CD4-positive, CD25-positive, alpha-beta regulatory T cell (primary cell): ENCODE results near the gene CSF1R. TPM values are rescaled to one million over a fixed set of nuclear protein-coding genes. Genes with fewer than 3 reads are reported as not detected.
"Not testable (repeated sequence)": the region's sequence is repeated elsewhere in the genome, so short reads cannot be mapped to it uniquely, and the experiment has no call there.

Experiments
- ATAC-seq, 2 donors: fragments of 150-1000 bp; cut with Tn5 transposase; one replicate each; pipeline ENCODE4 v1.10.0; 2021; ENCODE audit warnings: low read depth in 2 of 2, moderate number of reproducible peaks in 2 of 2, moderate library complexity in 1 of 2
- DNase-seq, 3 donors: peaks; one replicate each; pipeline versions ENCODE4 v3.0.0 to v3.0.0-alpha.2; 2012 to 2022; ENCODE audit warnings: mixed read lengths in 1 of 3
- H3K27ac ChIP-seq: one replicate; pipeline ENCODE4 v1.7.0; 2013; ENCODE audit warnings: mild to moderate bottlenecking, low read length; ENCODE audit not compliant: insufficient read depth, poor library complexity, severe bottlenecking
- H3K27me3 ChIP-seq: one replicate; pipeline ENCODE4 v1.7.0; 2013; ENCODE audit warnings: low read length; ENCODE audit not compliant: control insufficient read depth, insufficient read depth
- H3K36me3 ChIP-seq: one replicate; pipeline ENCODE4 v1.7.0; 2013; ENCODE audit warnings: mild to moderate bottlenecking, low read length, moderate library complexity; ENCODE audit not compliant: control insufficient read depth, insufficient read depth
- H3K4me1 ChIP-seq: 2 replicates; pipeline ENCODE4 v1.7.0; 2013; ENCODE audit warnings: mild to moderate bottlenecking, low read length; ENCODE audit not compliant: insufficient read depth, control insufficient read depth, poor library complexity, severe bottlenecking
- H3K4me3 ChIP-seq: one replicate; pipeline ENCODE4 v1.7.0; 2013; ENCODE audit warnings: low read depth, mild to moderate bottlenecking, low read length, moderate library complexity
- H3K9me3 ChIP-seq, 2 experiments: 1 replicate in 1 of 2; 2 replicates in 1 of 2; pipeline ENCODE4 v1.7.0; 2013; ENCODE audit warnings: low read length in 2 of 2, mild to moderate bottlenecking in 1 of 2, moderate library complexity in 1 of 2; ENCODE audit not compliant: control insufficient read depth in 2 of 2
- H3K27ac Mint-ChIP-seq, 3 donors: one replicate each; pipeline ENCODE4 v1.8.0; 2020 to 2022; ENCODE audit warnings: mild to moderate bottlenecking in 3 of 3, mixed read lengths in 3 of 3, moderate library complexity in 2 of 3
- H3K27me3 Mint-ChIP-seq: one replicate; pipeline ENCODE4 v1.8.0; 2022; ENCODE audit warnings: mild to moderate bottlenecking, mixed read lengths
- H3K36me3 Mint-ChIP-seq: one replicate; pipeline ENCODE4 v1.8.0; 2020; ENCODE audit warnings: mixed read lengths
- H3K4me1 Mint-ChIP-seq, 4 donors: one replicate each; pipeline ENCODE4 v1.8.0; 2020 to 2022; ENCODE audit warnings: mixed read lengths in 4 of 4, mild to moderate bottlenecking in 1 of 4
- H3K4me3 Mint-ChIP-seq, 4 donors: one replicate each; pipeline ENCODE4 v1.8.0; 2020 to 2022; ENCODE audit warnings: mild to moderate bottlenecking in 4 of 4, mixed read lengths in 4 of 4, moderate library complexity in 3 of 4
- H3K9me3 Mint-ChIP-seq, 7 donors: one replicate each; pipeline ENCODE4 v1.8.0; 2020 to 2022; ENCODE audit warnings: mixed read lengths in 7 of 7, mild to moderate bottlenecking in 3 of 7, moderate library complexity in 2 of 7
- polyA plus RNA-seq, 4 donors: library from polyadenylated mRNA; unstranded; fragments of 300-500 nt; fragmentation: Illumina TruSeq; gene quantifications; one replicate each; pipeline ENCODE4 v1.2.3, GENCODE V29; 2021
- total RNA-seq: library from RNA; stranded (reverse); gene quantifications from one replicate; pipeline ENCODE4 v1.2.3, GENCODE V29; 2022

CSF1R gene
- total and polyA plus RNA-seq, 5 donors from 2014 or later: 0.60 to 1.2 (median 0.97) TPM; not detected in 1

DNA sequence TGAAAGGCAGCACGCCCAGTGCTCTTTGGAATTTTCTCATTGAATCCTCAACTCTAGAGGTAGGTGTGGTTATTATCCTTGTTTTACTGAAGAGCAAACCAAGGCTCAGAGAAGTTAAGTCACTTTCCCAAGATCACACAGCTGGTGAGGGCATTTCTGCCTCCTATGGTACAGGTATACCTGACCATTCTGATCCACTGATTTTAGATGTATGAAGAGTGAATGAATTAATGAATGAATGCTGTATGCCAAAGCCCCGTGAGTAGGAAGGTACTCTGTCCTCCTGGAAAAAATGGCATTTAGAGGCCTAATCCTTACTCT, 18.2 kb upstream of the CSF1R start:
- Mint-ChIP-seq H3K27me3 (peaks cover 12% of the 10 kb centered on the region), H3K27ac (no peak overlapping the region), H3K9me3 (peaks cover 0 to 2% (median 0%) of the 10 kb centered on the region in 7 donors), H3K36me3 (no peaks in the 10 kb centered on the region), H3K4me1 (peaks cover 0 to 2% (median 0%) of the 10 kb centered on the region in 4 donors), H3K4me3 (no peak overlapping the region)
- Histone ChIP-seq H3K4me3 (no peak overlapping the region), H3K36me3 (no peaks in the 10 kb centered on the region), H3K9me3 (no peaks in the 10 kb centered on the region), H3K4me1 (no peaks in the 10 kb centered on the region), H3K27ac (no peak overlapping the region), H3K27me3 (peaks cover 1% of the 10 kb centered on the region)
- no peak for ATAC-seq
- no peak for DNase-seq

DNA sequence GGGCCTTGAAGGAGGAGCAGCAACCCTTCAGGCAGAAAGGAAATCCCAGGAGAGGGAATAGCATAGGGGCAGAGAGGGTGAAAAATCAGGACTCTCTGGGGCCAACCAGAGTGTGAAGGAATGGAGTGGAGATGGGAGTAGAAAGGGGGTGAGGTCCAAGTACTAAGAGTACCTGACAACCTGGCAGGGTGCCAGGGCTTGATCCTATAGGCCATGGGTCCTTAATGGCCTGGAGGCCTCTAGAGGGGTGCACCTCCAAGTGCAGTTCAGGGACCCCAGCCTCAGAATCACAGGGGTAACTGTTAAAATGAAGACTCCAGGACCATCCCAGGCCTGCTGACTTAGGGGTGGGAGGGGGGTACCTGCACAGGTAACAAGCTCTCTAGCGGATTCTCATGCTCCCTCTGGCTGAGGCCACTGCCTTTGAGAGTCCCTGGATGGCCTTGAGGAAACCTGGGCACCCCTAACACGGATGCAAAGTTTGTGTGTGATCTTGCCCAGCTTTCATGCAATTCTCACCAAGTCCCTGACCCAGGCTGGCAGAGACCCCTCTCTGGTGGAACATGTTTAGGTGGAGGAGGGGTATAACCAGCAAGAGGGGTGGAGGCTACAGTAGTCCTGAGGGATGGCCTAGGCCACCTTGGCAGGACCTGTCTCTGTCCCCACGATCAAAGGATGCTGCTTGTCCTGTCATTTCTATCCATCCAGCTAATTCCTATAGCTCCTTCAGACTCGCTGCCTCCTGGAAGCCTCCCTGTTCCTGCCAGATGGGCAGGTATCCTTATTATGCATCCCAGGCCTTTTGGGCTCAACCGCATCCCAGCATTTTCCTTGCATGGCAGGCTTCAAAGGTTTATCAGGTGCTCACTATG, 17.6 kb upstream of the CSF1R start:
- peaks cover 1% of the 10 kb centered on the region for H3K27me3 ChIP-seq
- Mint-ChIP-seq H3K4me1 (peaks cover 0 to 2% (median 0%) of the 10 kb centered on the region in 4 donors), H3K27me3 (peaks cover 16% of the 10 kb centered on the region), H3K36me3 (no peaks in the 10 kb centered on the region), H3K4me3 (no peak overlapping the region), H3K9me3 (peaks cover 0 to 2% (median 0%) of the 10 kb centered on the region in 7 donors), H3K27ac (no peak overlapping the region)
- ATAC-seq: no peak
- H3K27ac ChIP-seq: no peak overlapping the region
- no peaks in the 10 kb centered on the region for H3K4me1 ChIP-seq
- H3K36me3 ChIP-seq: no peaks in the 10 kb centered on the region
- H3K4me3 ChIP-seq: no peak overlapping the region
- no peak for DNase-seq
- no peaks in the 10 kb centered on the region for H3K9me3 ChIP-seq

DNA sequence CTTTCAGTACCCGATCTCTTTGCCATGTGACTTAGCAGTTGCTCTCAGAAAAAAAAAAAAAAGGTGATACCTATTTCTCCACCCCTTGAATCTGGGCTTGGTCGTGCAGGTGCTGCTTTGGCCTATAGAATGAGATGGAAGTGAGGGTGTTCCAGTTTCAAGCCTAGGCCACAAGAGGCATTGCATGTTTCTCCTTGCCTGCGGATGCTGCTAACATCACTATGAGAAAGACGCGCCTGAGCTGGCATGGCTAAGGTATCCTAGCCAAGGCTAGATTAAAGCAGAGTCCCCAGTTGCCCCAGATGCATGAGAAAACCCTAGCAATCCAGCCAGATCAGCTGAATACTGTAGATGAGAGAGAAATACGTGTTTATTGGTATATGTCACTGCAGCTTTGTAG, 14.7 kb upstream of the CSF1R start:
- no peak overlapping the region for H3K27ac ChIP-seq
- Mint-ChIP-seq H3K36me3 (no peaks in the 10 kb centered on the region), H3K4me1 (no peaks in the 10 kb centered on the region), H3K4me3 (no peak overlapping the region), H3K27me3 (peaks cover 27% of the 10 kb centered on the region), H3K27ac (no peak overlapping the region), H3K9me3 (peaks cover 0 to 2% (median 0%) of the 10 kb centered on the region in 7 donors)
- ATAC-seq (no peak), DNase-seq (no peak)
- H3K27me3 ChIP-seq: peaks cover 1% of the 10 kb centered on the region
- H3K4me3 ChIP-seq: no peak overlapping the region
- H3K4me1 ChIP-seq: no peaks in the 10 kb centered on the region
- no peaks in the 10 kb centered on the region for H3K36me3 ChIP-seq
- no peaks in the 10 kb centered on the region for H3K9me3 ChIP-seq

DNA sequence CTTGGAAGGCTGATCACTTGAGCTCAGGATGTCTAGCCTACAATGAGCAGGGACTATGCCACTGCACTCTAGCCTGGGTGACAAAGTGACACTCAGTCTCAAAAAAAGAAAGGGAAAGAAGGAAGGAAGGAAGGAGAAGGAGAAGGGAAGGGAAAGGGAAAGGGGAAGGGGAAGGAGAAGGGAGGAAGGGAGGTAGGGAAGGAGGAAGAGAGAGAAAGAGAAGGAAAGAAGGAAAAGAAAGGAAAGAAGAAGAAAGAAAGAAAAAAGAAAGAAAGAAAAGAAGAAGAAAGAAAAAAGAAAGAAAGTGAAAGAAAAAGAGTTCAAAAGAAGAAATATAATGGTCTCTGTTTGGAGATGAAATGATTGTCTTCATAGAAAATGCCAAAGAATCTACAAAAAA, 10.8 kb upstream of the CSF1R start:
- Mint-ChIP-seq H3K27ac (no peak overlapping the region), H3K4me3 (no peak overlapping the region), H3K27me3 (peaks cover 33% of the 10 kb centered on the region), H3K4me1 (no peaks in the 10 kb centered on the region), H3K36me3 (no peaks in the 10 kb centered on the region), H3K9me3 (peaks cover 0 to 6% (median 0%) of the 10 kb centered on the region in 7 donors)
- Histone ChIP-seq H3K9me3 (no peaks in the 10 kb centered on the region), H3K27ac (no peak overlapping the region), H3K4me1 (no peaks in the 10 kb centered on the region), H3K4me3 (no peak overlapping the region), H3K36me3 (no peaks in the 10 kb centered on the region), H3K27me3 (peaks cover 1% of the 10 kb centered on the region)
- ATAC-seq (no peak), DNase-seq (no peak)

DNA sequence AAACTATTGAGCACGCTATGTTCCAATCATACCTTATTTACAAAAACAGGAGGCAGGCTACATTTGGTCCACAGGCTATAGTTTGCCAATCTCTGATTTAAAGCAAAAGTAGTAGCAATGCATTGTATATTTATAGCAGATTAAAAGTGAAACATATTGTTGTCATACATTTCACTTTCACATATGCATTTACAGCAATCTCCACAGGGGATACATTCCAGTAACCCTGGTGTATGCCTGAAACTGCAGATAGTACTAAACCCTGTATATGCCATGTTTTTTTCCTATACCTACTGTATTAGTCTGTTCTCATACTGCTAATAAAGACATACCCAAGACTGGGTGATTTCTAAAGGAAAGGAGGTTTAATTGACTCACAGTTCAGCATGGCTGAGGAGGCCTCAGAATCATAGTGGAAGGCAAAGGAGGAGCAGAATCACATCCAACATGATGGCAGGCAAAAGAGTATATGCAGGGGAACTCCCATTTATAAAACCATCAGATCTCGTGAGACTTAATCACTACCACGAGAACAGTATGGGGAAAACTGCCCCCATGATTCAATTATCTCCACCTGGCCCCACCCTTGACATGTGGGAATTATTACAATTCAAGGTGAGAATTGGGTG, 5.9 kb upstream of the CSF1R start:
- DNase-seq: no peak
- Mint-ChIP-seq H3K27me3 (peaks cover 38% of the 10 kb centered on the region), H3K36me3 (no peaks in the 10 kb centered on the region), H3K27ac (no peak overlapping the region), H3K9me3 (peaks cover 0 to 6% (median 0%) of the 10 kb centered on the region in 7 donors), H3K4me3 (no peak overlapping the region), H3K4me1 (no peaks in the 10 kb centered on the region)
- Histone ChIP-seq H3K27ac (no peak overlapping the region), H3K4me3 (no peak overlapping the region), H3K36me3 (no peaks in the 10 kb centered on the region), H3K4me1 (no peaks in the 10 kb centered on the region), H3K9me3 (no peaks in the 10 kb centered on the region), H3K27me3 (peaks cover 7% of the 10 kb centered on the region)
- ATAC-seq: no peak

DNA sequence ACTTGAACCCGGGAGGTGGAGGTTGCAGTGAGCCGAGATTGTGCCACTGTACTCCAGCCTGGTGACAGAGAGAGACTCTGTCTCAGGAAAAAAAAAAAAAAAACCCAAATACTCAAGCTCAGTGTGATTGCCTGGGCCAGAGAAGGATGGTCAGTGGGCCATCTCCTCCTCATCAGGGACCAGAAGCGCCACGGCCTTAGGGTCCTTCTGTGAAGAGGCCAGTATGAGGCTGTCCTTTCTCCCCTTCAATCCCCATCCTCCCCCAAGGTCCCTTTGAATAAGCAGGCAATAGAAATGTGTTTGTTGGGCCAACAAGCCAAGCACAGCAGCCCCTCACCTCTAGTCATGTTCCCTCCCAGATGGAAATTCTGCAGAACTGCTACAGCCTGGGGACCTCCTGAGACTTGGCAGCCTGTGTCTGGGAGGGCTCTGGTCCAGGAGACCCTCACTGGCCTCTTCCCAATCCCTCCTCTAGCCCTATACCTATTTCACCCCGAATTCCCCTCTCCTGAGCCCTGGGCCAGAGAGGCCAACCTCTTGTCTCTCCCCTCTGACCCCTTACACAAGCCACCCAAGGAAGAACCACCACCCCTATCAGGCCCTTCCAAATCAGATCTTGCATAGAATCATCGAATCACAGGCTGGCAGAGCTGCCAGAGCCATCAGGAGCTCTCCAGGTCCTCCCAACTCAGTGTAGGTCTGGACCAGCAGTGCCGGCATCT, 1.0 kb downstream of the CSF1R start:
- no peak overlapping the region for H3K4me3 Mint-ChIP-seq
- no peak overlapping the region for H3K4me3 ChIP-seq

DNA sequence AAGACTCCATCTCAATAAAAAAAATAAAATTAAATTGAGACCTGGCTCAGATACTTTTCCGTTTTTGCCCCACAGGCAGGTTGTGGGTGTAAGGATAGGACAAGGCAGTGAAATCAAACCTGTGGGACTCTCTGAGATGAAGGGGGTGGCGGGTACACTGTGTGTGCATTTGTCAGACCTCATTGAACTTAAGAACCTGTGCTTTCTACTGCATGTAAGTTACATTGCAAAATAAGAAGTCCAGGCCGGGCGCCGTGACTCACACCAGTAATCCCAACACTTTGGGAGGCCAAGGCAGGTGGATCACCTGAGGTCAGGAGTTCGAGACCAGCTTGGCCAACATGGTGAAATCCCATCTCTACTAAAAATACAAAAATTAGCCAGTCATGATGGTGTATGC, 1.6 kb downstream of the CSF1R start:
- not testable (repeated sequence) for H3K27ac ChIP-seq, H3K4me1 ChIP-seq, DNase-seq, H3K9me3 Mint-ChIP-seq, H3K4me3 Mint-ChIP-seq, H3K27me3 ChIP-seq, H3K4me3 ChIP-seq, H3K36me3 Mint-ChIP-seq, H3K4me1 Mint-ChIP-seq, ATAC-seq, H3K27ac Mint-ChIP-seq, H3K36me3 ChIP-seq, H3K9me3 ChIP-seq
- H3K27me3 Mint-ChIP-seq: peaks cover 46% of the 10 kb centered on the region

More for the DNA sequence above, 1.0 kb downstream of the CSF1R start:
- no peaks in the 10 kb centered on the region for H3K4me1 ChIP-seq
- Mint-ChIP-seq H3K27ac (no peak overlapping the region), H3K9me3 (peaks cover 0 to 2% (median 0%) of the 10 kb centered on the region in 7 donors), H3K27me3 (peaks cover 46% of the 10 kb centered on the region), H3K36me3 (no peaks in the 10 kb centered on the region), H3K4me1 (no peaks in the 10 kb centered on the region)
- H3K27ac ChIP-seq: no peak overlapping the region
- peaks cover 4% of the 10 kb centered on the region for H3K27me3 ChIP-seq
- ATAC-seq: no peak
- no peaks in the 10 kb centered on the region for H3K36me3 ChIP-seq
- H3K9me3 ChIP-seq: no peaks in the 10 kb centered on the region
- no peak for DNase-seq
